ENCODE measurements around the gene PRKCG. TPM values are rescaled to one million over a fixed set of nuclear protein-coding genes. Genes with fewer than 3 reads are reported as not detected.

PRKCG gene
- total and polyA plus RNA-seq, 2 of the 8 experiments (the other 6 are each of a cell fraction or from before 2014, with no cell fraction given): 6.1 to 10.6 TPM

GRCh38 chr19:53865523-53865917, 16.5 kb upstream of the PRKCG start:
- H3K4me3 ChIP-seq (ENCODE audit: extremely low read depth in 1 of 4, insufficient read depth in 2 of 4, low read depth in 3 of 4, low read length in 4 of 4): peak overlapping the region; percentile 49 to 76 (median 62)
- no peaks in the 10 kb centered on the region; a peak in 1 of 8 replicates for H3K36me3 ChIP-seq (ENCODE audit: control insufficient read depth in 2 of 4, insufficient read depth in 4 of 4, low read length in 3 of 4)
- POLR2A ChIA-PET (ENCODE audit: partially characterized antibody): interaction anchor here (0.6 to 7.1 kb wide), 22 partner anchors 9 to 250 kb away, joined by 3 to 137 read pairs (median 4); partner anchors contain the start of genes CACNG8, PRKCG, PRPF31 and TFPT
- no peak overlapping the region for H2BK20ac ChIP-seq (ENCODE audit: low read length)
- FAIRE-seq (no peak), DNase-seq (ENCODE audit: low read depth in 1 of 2, low spot score in 2 of 2) (no peak)
- H2AFZ ChIP-seq (ENCODE audit: low read length): no peak overlapping the region
- H2BK5ac ChIP-seq (ENCODE audit: low read depth, low read length): peak overlapping the region; percentile 99
- no peak overlapping the region for H3K23ac ChIP-seq (ENCODE audit: insufficient read length)
- H2BK15ac ChIP-seq (ENCODE audit: low read length): 0 out of 2 replicates have a peak overlapping the region, but pooled peaks have one; percentile 10
- peak overlapping the region in 3 of 4 experiments; percentile 57 to 85 (median 83); a peak in 5 of 7 replicates for H3K9ac ChIP-seq (replicated peaks in 1 of 4; ENCODE audit: extremely low read depth in 1 of 4, low read depth in 3 of 4, low read length in 3 of 4)
- H4K5ac ChIP-seq (ENCODE audit: insufficient read length, low read depth, low read length): no peak overlapping the region
- 68% methylated on average over 9 of the region's 9 CpGs; no CpG with 5 or more reads in 1 of the 2 experiments for WGBS, 2 experiments (ENCODE audit: extremely low coverage in 1 of 2, insufficient coverage in 1 of 2, insufficient read length in 1 of 2, insufficient replicate concordance in 2 of 2, low coverage in 1 of 2, low lambda C conversion rate in 2 of 2, missing lambda C conversion rate in 1 of 2)
- peak overlapping the region; percentile 65 for H3K18ac ChIP-seq (ENCODE audit: extremely low read depth, low read length)
- H2AK5ac ChIP-seq (ENCODE audit: low read depth, low read length): peak overlapping the region; percentile 79; the same call in 1 of the 2 replicates
- peaks cover 2% of the 10 kb centered on the region; the same call in 1 of the 2 replicates for H3K79me1 ChIP-seq (ENCODE audit: low read depth, low read length)
- peak overlapping the region; percentile 96; the same call in 1 of the 2 replicates for H3K27ac ChIP-seq (ENCODE audit: low read depth, low read length)
- H4K8ac ChIP-seq (ENCODE audit: extremely low read depth, insufficient read depth, low read length): peak overlapping the region; percentile 86
- peak overlapping the region; percentile 69 to 87 for H3K4me2 ChIP-seq (ENCODE audit: insufficient read depth in 1 of 2, low read depth in 2 of 2, low read length in 2 of 2)
- H3K4me1 ChIP-seq (replicated peaks in 1 of 4; ENCODE audit: control insufficient read depth in 3 of 4, insufficient read depth in 4 of 4, low read length in 3 of 4): peaks cover 0 to 10% (median 6%) of the 10 kb centered on the region in 4 experiments; a peak in 6 of 7 replicates
- H3K27me3 ChIP-seq (replicated peaks in 1 of 4; ENCODE audit: control insufficient read depth in 3 of 4, extremely low read depth in 1 of 4, insufficient read depth in 3 of 4, low read length in 3 of 4): no peaks in the 10 kb centered on the region
- peak overlapping the region; percentile 45 for H2BK12ac ChIP-seq (ENCODE audit: low read depth, low read length)
- no peak overlapping the region for H3K56ac ChIP-seq (replicated peaks; ENCODE audit: insufficient read length, low read depth, low read length)
- peak overlapping the region; percentile 82 for H2BK120ac ChIP-seq (replicated peaks; ENCODE audit: low read depth, low read length)
- H3K4ac ChIP-seq (replicated peaks; ENCODE audit: insufficient read length, low read depth, low read length): no peak overlapping the region
- peaks cover 0 to 4% of the 10 kb centered on the region in 2 experiments for H4K20me1 ChIP-seq (replicated peaks in 1 of 2; ENCODE audit: control insufficient read depth in 1 of 2, insufficient read depth in 2 of 2, low read length in 2 of 2)
- H4K91ac ChIP-seq (replicated peaks; ENCODE audit: insufficient read length, low read length): peak overlapping the region; percentile 78
- H3K23me2 ChIP-seq (ENCODE audit: low read depth, low read length): peaks cover 16% of the 10 kb centered on the region; the same call in 1 of the 2 replicates
- H3K79me2 ChIP-seq (ENCODE audit: control insufficient read depth in 1 of 2, insufficient read depth in 2 of 2, low read length in 2 of 2): peaks cover 0 to 7% of the 10 kb centered on the region in 2 experiments; a peak in 1 of 4 replicates
- CTCF ChIA-PET (ENCODE audit: partially characterized antibody): interaction anchor here (0.7 to 5.1 kb wide), 4 partner anchors 12 to 68 kb away, joined by 3 to 23 read pairs (median 12); no protein-coding TSS in a partner anchor
- TF ChIP-seq EZH2 (IDR thresholded peaks at IDR 0.05; ENCODE audit: low read depth, low read length, severe bottlenecking): no peak
- TF ChIP-seq RAD21 (IDR thresholded peaks at IDR 0.05 in 1 of 2, conservative IDR thresholded peaks at IDR 0.05 in 1 of 2; ENCODE audit: low read depth in 2 of 2, low read length in 2 of 2): peak in 1 of 2 experiments; percentile 36; a peak in 2 of 4 replicates
- TF ChIP-seq CTCF (IDR thresholded peaks at IDR 0.05; ENCODE audit: control extremely low read depth in 1 of 3, insufficient read depth in 1 of 3, low read depth in 1 of 3, low read length in 3 of 3): peak in 1 of 3 experiments; percentile 5; a peak in 1 of 4 replicates
- no peaks in the 10 kb centered on the region for H3K9me3 ChIP-seq (ENCODE audit: insufficient read depth in 2 of 2, low read depth in 1 of 2, low read length in 1 of 2)
- H3K14ac ChIP-seq (ENCODE audit: insufficient read length): no peak overlapping the region
